ENCODE measurements around the gene FAAP20.

FAAP20 gene

GRCh38 chr1:2176615-2177014 is 18.0 kb downstream of the FAAP20 start:
- DNase-seq = no peak

GRCh38 chr1:2175681-2176454 is 18.7 kb downstream of the FAAP20 start:
- DNase-seq = no peak

- DNase-seq = no peak
These were observed 19.5 kb downstream of the FAAP20 start for GRCh38 chr1:2175055-2175414.

- no peak for DNase-seq
These were observed 20.1 kb downstream of the FAAP20 start for GRCh38 chr1:2174348-2175054.

- DNase-seq = no peak
These were observed 20.8 kb downstream of the FAAP20 start for GRCh38 chr1:2173546-2174347.

- DNase-seq = no peak
These were observed 21.9 kb downstream of the FAAP20 start for GRCh38 chr1:2172551-2173146.

GRCh38 chr1:2172012-2172411 is 22.6 kb downstream of the FAAP20 start:
- DNase-seq = no peak

- no peak for DNase-seq
These were observed 24.4 kb downstream of the FAAP20 start for GRCh38 chr1:2170211-2170610.

- DNase-seq = no peak
These were observed 25.3 kb downstream of the FAAP20 start for GRCh38 chr1:2169200-2169836.

- no peak for DNase-seq
These were observed 26.0 kb downstream of the FAAP20 start for GRCh38 chr1:2168535-2168934.

- DNase-seq = no peak
These were observed 26.5 kb downstream of the FAAP20 start for GRCh38 chr1:2168090-2168489.

- DNase-seq = no peak
These were observed 27.9 kb downstream of the FAAP20 start for GRCh38 chr1:2166695-2167094.

- DNase-seq = no peak
These were observed 28.3 kb downstream of the FAAP20 start for GRCh38 chr1:2166254-2166653.

- DNase-seq = no peak
These were observed 28.9 kb downstream of the FAAP20 start for GRCh38 chr1:2165646-2166045.

GRCh38 chr1:2163205-2163604 is 31.4 kb downstream of the FAAP20 start:
- no peak for DNase-seq

- no peak for DNase-seq
These were observed 33.9 kb downstream of the FAAP20 start for GRCh38 chr1:2160451-2161300.

- no peak for DNase-seq
These were observed 35.4 kb downstream of the FAAP20 start for GRCh38 chr1:2159124-2159523.

- no peak for DNase-seq
These were observed 36.3 kb downstream of the FAAP20 start for GRCh38 chr1:2158272-2158671.

- no peak for DNase-seq
These were observed 36.7 kb downstream of the FAAP20 start for GRCh38 chr1:2157856-2158255.

- DNase-seq = no peak
These were observed 37.7 kb downstream of the FAAP20 start for GRCh38 chr1:2156866-2157265.

GRCh38 chr1:2155788-2156187 is 38.8 kb downstream of the FAAP20 start:
- DNase-seq = no peak

- DNase-seq = no peak
These were observed 39.4 kb downstream of the FAAP20 start for GRCh38 chr1:2155147-2155598.
